ENCODE measurements around the gene FZD7. TPM values are rescaled to one million over a fixed set of nuclear protein-coding genes. Genes with fewer than 3 reads are reported as not detected.

Gene FZD7
- total and polyA plus RNA-seq, 4 experiments from 2014 or later, result 0.47 to 0.61 TPM; not detected in 2

- H3K4me3 ChIP-seq (ENCODE audit: low read length in 2 of 2), result no peak overlapping the region
- POLR2A ChIA-PET (ENCODE audit: partially characterized antibody), result no interaction called here
- intact Hi-C loops (cut with micrococcal nuclease), result no loop called here
Measured at GRCh38 chr2:202023198-202023903, 10.3 kb upstream of the FZD7 start.

DNA sequence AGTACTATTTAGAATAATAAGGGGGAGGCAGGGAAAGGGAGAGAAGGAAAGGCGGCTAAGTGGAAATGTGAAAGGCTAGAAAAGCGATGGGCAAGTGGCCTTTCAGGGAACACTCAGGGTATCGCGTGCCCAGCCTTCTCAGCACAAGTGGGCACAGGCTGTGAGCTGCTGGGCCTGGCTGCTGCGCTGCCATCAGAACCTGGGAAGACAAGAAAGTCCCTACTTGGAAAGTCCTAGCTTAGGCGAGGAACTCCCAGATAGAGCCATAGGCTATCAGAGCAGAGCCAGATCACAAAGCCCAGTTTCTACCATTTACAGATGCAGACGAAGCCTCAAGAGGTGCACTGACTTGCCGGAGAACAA lies 9.8 kb upstream of the FZD7 start:
- Histone ChIP-seq H3K27ac (ENCODE audit: low read depth, low read length) (no peak overlapping the region), H3K4me1 (ENCODE audit: insufficient read depth, low read length) (no peaks in the 10 kb centered on the region), H3K9me3 (ENCODE audit: control insufficient read depth in 1 of 2, low read length in 2 of 2) (no peaks in the 10 kb centered on the region), H3K4me3 (ENCODE audit: low read length in 2 of 2) (no peak overlapping the region), H3K36me3 (ENCODE audit: insufficient read depth, low read length) (no peaks in the 10 kb centered on the region), H3K27me3 (ENCODE audit: insufficient read depth, low read length) (no peaks in the 10 kb centered on the region)
- no peak overlapping the region for H3K27ac Mint-ChIP-seq
- peaks cover 0 to 2% (median 0%) of the 10 kb centered on the region in 8 donors for H3K9me3 Mint-ChIP-seq
- H3K4me1 Mint-ChIP-seq, result no peaks in the 10 kb centered on the region
- H3K27me3 Mint-ChIP-seq, result peaks cover 4 to 7% of the 10 kb centered on the region in 2 donors
- DNase-seq, result no peak
- CTCF ChIA-PET (ENCODE audit: partially characterized antibody), result no interaction called here
- H3K36me3 Mint-ChIP-seq, result no peaks in the 10 kb centered on the region
- intact Hi-C loops (cut with micrococcal nuclease), result no loop called here
- POLR2A ChIA-PET (ENCODE audit: partially characterized antibody), result no interaction called here
- no peak overlapping the region for H3K4me3 Mint-ChIP-seq

More at GRCh38 chr2:202023198-202023903, 10.3 kb upstream of the FZD7 start:
- CTCF ChIA-PET (ENCODE audit: partially characterized antibody), result no interaction called here
- Mint-ChIP-seq H3K4me3 (no peak overlapping the region), H3K9me3 (peaks cover 0 to 2% (median 0%) of the 10 kb centered on the region in 8 donors), H3K27me3 (peaks cover 5 to 7% of the 10 kb centered on the region in 2 donors), H3K27ac (peak overlapping the region in 1 of 7 donors; percentile 8), H3K4me1 (no peaks in the 10 kb centered on the region), H3K36me3 (no peaks in the 10 kb centered on the region)
- H3K27me3 ChIP-seq (ENCODE audit: insufficient read depth, low read length), result no peaks in the 10 kb centered on the region
- no peaks in the 10 kb centered on the region for H3K36me3 ChIP-seq (ENCODE audit: insufficient read depth, low read length)
- H3K9me3 ChIP-seq (ENCODE audit: control insufficient read depth in 1 of 2, low read length in 2 of 2), result no peaks in the 10 kb centered on the region
- no peak overlapping the region for H3K27ac ChIP-seq (ENCODE audit: low read depth, low read length)
- H3K4me1 ChIP-seq (ENCODE audit: insufficient read depth, low read length), result no peaks in the 10 kb centered on the region
- no peak for DNase-seq

GRCh38 chr2:202024871-202025270 lies 8.8 kb upstream of the FZD7 start:
- no peaks in the 10 kb centered on the region for H3K36me3 Mint-ChIP-seq
- no peaks in the 10 kb centered on the region for H3K27me3 ChIP-seq (ENCODE audit: insufficient read depth, low read length)
- H3K27ac ChIP-seq (ENCODE audit: low read depth, low read length), result no peak overlapping the region
- no peaks in the 10 kb centered on the region for H3K9me3 ChIP-seq (ENCODE audit: control insufficient read depth in 1 of 2, low read length in 2 of 2)
- H3K27ac Mint-ChIP-seq, result no peak overlapping the region
- DNase-seq, result no peak
- POLR2A ChIA-PET (ENCODE audit: partially characterized antibody), result no interaction called here
- H3K4me3 Mint-ChIP-seq, result no peak overlapping the region
- H3K9me3 Mint-ChIP-seq, result peaks cover 0 to 2% (median 0%) of the 10 kb centered on the region in 8 donors
- H3K4me3 ChIP-seq (ENCODE audit: low read length in 2 of 2), result no peak overlapping the region
- CTCF ChIA-PET (ENCODE audit: partially characterized antibody), result no interaction called here
- no peaks in the 10 kb centered on the region for H3K36me3 ChIP-seq (ENCODE audit: insufficient read depth, low read length)
- H3K4me1 Mint-ChIP-seq, result no peaks in the 10 kb centered on the region
- no peaks in the 10 kb centered on the region for H3K4me1 ChIP-seq (ENCODE audit: insufficient read depth, low read length)
- peaks cover 4 to 9% of the 10 kb centered on the region in 2 donors for H3K27me3 Mint-ChIP-seq
- intact Hi-C loops (cut with micrococcal nuclease), result no loop called here

DNA sequence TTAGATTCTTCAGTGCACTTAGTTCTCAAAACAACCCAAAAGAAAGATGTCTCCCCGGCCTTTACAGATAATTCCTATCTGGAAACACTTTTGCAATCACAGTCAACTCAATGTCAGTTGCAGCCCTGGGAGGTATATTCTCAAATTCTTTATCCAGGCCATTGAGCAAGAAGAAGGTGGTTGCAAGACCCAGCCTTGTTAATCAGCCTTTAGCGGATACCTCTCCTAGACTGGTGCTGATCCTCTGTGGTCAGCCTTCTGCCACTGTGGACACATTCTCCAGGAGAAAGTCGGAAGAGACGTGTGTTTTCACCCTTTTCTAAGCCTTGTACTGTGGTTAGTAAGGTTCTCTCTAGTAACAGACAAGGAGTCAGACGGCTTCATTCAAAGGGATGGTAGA lies 7.8 kb upstream of the FZD7 start:
- H3K9me3 ChIP-seq (ENCODE audit: control insufficient read depth in 1 of 2, low read length in 2 of 2), result no peaks in the 10 kb centered on the region
- no peak overlapping the region for H3K4me3 Mint-ChIP-seq
- no peaks in the 10 kb centered on the region for H3K36me3 ChIP-seq (ENCODE audit: insufficient read depth, low read length)
- ChIA-PET CTCF (ENCODE audit: partially characterized antibody) (no interaction called here), POLR2A (ENCODE audit: partially characterized antibody) (no interaction called here)
- H3K27ac ChIP-seq (ENCODE audit: low read depth, low read length), result no peak overlapping the region
- no peak overlapping the region for H3K4me3 ChIP-seq (ENCODE audit: low read length in 2 of 2)
- no peaks in the 10 kb centered on the region for H3K36me3 Mint-ChIP-seq
- no peak for DNase-seq
- H3K4me1 ChIP-seq (ENCODE audit: insufficient read depth, low read length), result no peaks in the 10 kb centered on the region
- H3K27me3 Mint-ChIP-seq, result peaks cover 4 to 9% of the 10 kb centered on the region in 2 donors
- intact Hi-C loops (cut with micrococcal nuclease), result no loop called here
- peaks cover 0 to 2% (median 0%) of the 10 kb centered on the region in 8 donors for H3K9me3 Mint-ChIP-seq
- no peaks in the 10 kb centered on the region for H3K27me3 ChIP-seq (ENCODE audit: insufficient read depth, low read length)
- H3K4me1 Mint-ChIP-seq, result no peaks in the 10 kb centered on the region
- no peak overlapping the region for H3K27ac Mint-ChIP-seq

DNA sequence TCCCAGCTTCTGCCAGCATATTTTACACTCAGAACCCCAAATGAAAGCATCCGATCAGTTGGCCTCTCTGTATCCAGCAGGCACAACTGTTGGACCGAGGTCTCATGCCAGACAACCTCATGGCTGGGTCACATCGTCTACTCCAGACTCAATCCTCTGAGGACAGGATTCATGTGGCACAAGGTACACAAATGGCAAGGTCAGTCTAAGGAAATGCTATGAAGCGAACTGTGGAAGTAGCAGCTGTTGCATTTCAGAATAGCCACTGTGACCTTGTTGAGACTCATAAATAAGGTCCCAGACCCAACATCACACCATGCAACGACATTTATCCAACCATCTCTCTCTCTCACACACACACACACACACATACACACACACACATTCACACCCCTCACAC lies 7.1 kb upstream of the FZD7 start:
- Histone ChIP-seq H3K4me3 (ENCODE audit: low read length in 2 of 2) (no peak overlapping the region), H3K9me3 (ENCODE audit: control insufficient read depth in 1 of 2, low read length in 2 of 2) (no peaks in the 10 kb centered on the region), H3K27me3 (ENCODE audit: insufficient read depth, low read length) (no peaks in the 10 kb centered on the region), H3K36me3 (ENCODE audit: insufficient read depth, low read length) (no peaks in the 10 kb centered on the region), H3K4me1 (ENCODE audit: insufficient read depth, low read length) (no peaks in the 10 kb centered on the region), H3K27ac (ENCODE audit: low read depth, low read length) (no peak overlapping the region)
- CTCF ChIA-PET (ENCODE audit: partially characterized antibody), result no interaction called here
- Mint-ChIP-seq H3K27ac (peak overlapping the region in 1 of 7 donors; percentile 38), H3K27me3 (peaks cover 4 to 9% of the 10 kb centered on the region in 2 donors), H3K4me1 (peaks cover 0 to 2% (median 0%) of the 10 kb centered on the region in 4 donors), H3K36me3 (no peaks in the 10 kb centered on the region), H3K9me3 (peaks cover 0 to 2% (median 0%) of the 10 kb centered on the region in 8 donors), H3K4me3 (no peak overlapping the region)
- intact Hi-C loops (cut with micrococcal nuclease), result no loop called here
- POLR2A ChIA-PET (ENCODE audit: partially characterized antibody), result no interaction called here
- no peak for DNase-seq

- intact Hi-C loops (cut with micrococcal nuclease), result loop anchor here (5.0 to 10.0 kb wide), 5 partner anchors 234 to 1656 kb away; partner anchors contain the start of genes ALS2, BMPR2 and NOP58
- H3K27ac ChIP-seq (ENCODE audit: low read depth, low read length), result no peak overlapping the region
- no peak for DNase-seq
- peaks cover 8 to 15% (median 10%) of the 10 kb centered on the region in 4 donors for H3K4me1 Mint-ChIP-seq
- peaks cover 0 to 9% of the 10 kb centered on the region in 2 donors for H3K36me3 Mint-ChIP-seq
- no peaks in the 10 kb centered on the region for H3K9me3 ChIP-seq (ENCODE audit: control insufficient read depth in 1 of 2, low read length in 2 of 2)
- CTCF ChIA-PET (ENCODE audit: partially characterized antibody), result no interaction called here
- no peaks in the 10 kb centered on the region for H3K36me3 ChIP-seq (ENCODE audit: insufficient read depth, low read length)
- H3K4me1 ChIP-seq (ENCODE audit: insufficient read depth, low read length), result peaks cover 19% of the 10 kb centered on the region
- peaks cover 6% of the 10 kb centered on the region for H3K27me3 ChIP-seq (ENCODE audit: insufficient read depth, low read length)
- H3K27ac Mint-ChIP-seq, result peak overlapping the region in 2 of 7 donors; percentile 24 to 61
- peaks cover 3 to 6% of the 10 kb centered on the region in 2 donors for H3K27me3 Mint-ChIP-seq
- H3K4me3 ChIP-seq (ENCODE audit: low read length in 2 of 2), result no peak overlapping the region
- POLR2A ChIA-PET (ENCODE audit: partially characterized antibody), result no interaction called here
- H3K4me3 Mint-ChIP-seq, result no peak overlapping the region
- no peaks in the 10 kb centered on the region for H3K9me3 Mint-ChIP-seq
Measured at GRCh38 chr2:202030691-202031090, 3.0 kb upstream of the FZD7 start.

- ChIA-PET CTCF (ENCODE audit: partially characterized antibody) (no interaction called here), POLR2A (ENCODE audit: partially characterized antibody) (no interaction called here)
- H3K9me3 ChIP-seq (ENCODE audit: control insufficient read depth in 1 of 2, low read length in 2 of 2), result no peaks in the 10 kb centered on the region
- H3K27ac ChIP-seq (ENCODE audit: low read depth, low read length), result no peak overlapping the region
- DNase-seq, result no peak
- peak overlapping the region in 2 of 7 donors; percentile 6 to 84 for H3K27ac Mint-ChIP-seq
- peaks cover 1 to 4% of the 10 kb centered on the region in 2 donors for H3K27me3 Mint-ChIP-seq
- peaks cover 13% of the 10 kb centered on the region for H3K27me3 ChIP-seq (ENCODE audit: insufficient read depth, low read length)
- no peaks in the 10 kb centered on the region for H3K36me3 ChIP-seq (ENCODE audit: insufficient read depth, low read length)
- peak overlapping the region; percentile 4 to 94 (median 74) for H3K4me3 Mint-ChIP-seq
- no peak overlapping the region for H3K4me3 ChIP-seq (ENCODE audit: low read length in 2 of 2)
- intact Hi-C loops (cut with micrococcal nuclease), result loop anchor here (5.0 to 10.0 kb wide), 5 partner anchors 233 to 1657 kb away; partner anchors contain the start of genes ALS2, BMPR2 and NOP58
- H3K36me3 Mint-ChIP-seq, result peaks cover 0 to 9% of the 10 kb centered on the region in 2 donors
- peaks cover 8 to 15% (median 10%) of the 10 kb centered on the region in 4 donors for H3K4me1 Mint-ChIP-seq
- H3K9me3 Mint-ChIP-seq, result no peaks in the 10 kb centered on the region
- H3K4me1 ChIP-seq (ENCODE audit: insufficient read depth, low read length), result peaks cover 21% of the 10 kb centered on the region
Measured at GRCh38 chr2:202031246-202031951, 2.3 kb upstream of the FZD7 start.

Data from CD4-positive, alpha-beta memory T cell (primary cell).